ENCODE measurements around the gene NFATC1. TPM values are rescaled to one million over a fixed set of nuclear protein-coding genes. Genes with fewer than 3 reads are reported as not detected.
A peak's percentile ranks its signal among the peaks of the same experiment; 100 is the strongest.

Gene NFATC1
- total RNA-seq, 2 donors from 2014 or later = 20.3 to 79.3 TPM

- Mint-ChIP-seq H3K4me3 (no peak overlapping the region), H3K9me3 (no peaks in the 10 kb centered on the region), H3K27ac (no peak overlapping the region), H3K36me3 (ENCODE audit: low read depth) (peaks cover 90% of the 10 kb centered on the region), H3K27me3 (no peaks in the 10 kb centered on the region), H3K4me1 (peaks cover 15% of the 10 kb centered on the region)
- ATAC-seq (replicated peaks) = no peak
Measured at GRCh38 chr18:79438898-79439627, 43.3 kb downstream of the NFATC1 start.

GRCh38 chr18:79439628-79440023 lies 43.9 kb downstream of the NFATC1 start:
- ATAC-seq (replicated peaks) = no peak
- Mint-ChIP-seq H3K36me3 (ENCODE audit: low read depth) (peaks cover 84% of the 10 kb centered on the region), H3K27ac (no peak overlapping the region), H3K27me3 (no peaks in the 10 kb centered on the region), H3K4me3 (no peak overlapping the region), H3K9me3 (no peaks in the 10 kb centered on the region), H3K4me1 (peaks cover 14% of the 10 kb centered on the region)

- Mint-ChIP-seq H3K4me3 (no peak overlapping the region), H3K27ac (no peak overlapping the region), H3K36me3 (ENCODE audit: low read depth) (peaks cover 84% of the 10 kb centered on the region), H3K4me1 (peaks cover 6% of the 10 kb centered on the region), H3K27me3 (no peaks in the 10 kb centered on the region), H3K9me3 (no peaks in the 10 kb centered on the region)
- ATAC-seq (replicated peaks) = no peak
Measured at GRCh38 chr18:79440316-79441110, 44.8 kb downstream of the NFATC1 start.

GRCh38 chr18:79441420-79441819 lies 45.7 kb downstream of the NFATC1 start:
- H3K27me3 Mint-ChIP-seq = no peaks in the 10 kb centered on the region
- H3K27ac Mint-ChIP-seq = no peak overlapping the region
- H3K4me1 Mint-ChIP-seq = no peaks in the 10 kb centered on the region
- no peak for ATAC-seq (replicated peaks)
- peaks cover 82% of the 10 kb centered on the region for H3K36me3 Mint-ChIP-seq (ENCODE audit: low read depth)
- H3K4me3 Mint-ChIP-seq = no peak overlapping the region
- H3K9me3 Mint-ChIP-seq = no peaks in the 10 kb centered on the region

GRCh38 chr18:79442508-79443221 lies 46.9 kb downstream of the NFATC1 start:
- Mint-ChIP-seq H3K4me1 (no peaks in the 10 kb centered on the region), H3K4me3 (no peak overlapping the region), H3K36me3 (ENCODE audit: low read depth) (peaks cover 79% of the 10 kb centered on the region), H3K27ac (no peak overlapping the region), H3K9me3 (no peaks in the 10 kb centered on the region), H3K27me3 (no peaks in the 10 kb centered on the region)
- ATAC-seq (replicated peaks) = no peak

- no peak overlapping the region for H3K4me3 Mint-ChIP-seq
- no peaks in the 10 kb centered on the region for H3K27me3 Mint-ChIP-seq
- no peak for ATAC-seq (replicated peaks)
- H3K9me3 Mint-ChIP-seq = no peaks in the 10 kb centered on the region
- H3K36me3 Mint-ChIP-seq (ENCODE audit: low read depth) = peaks cover 78% of the 10 kb centered on the region
- H3K4me1 Mint-ChIP-seq = no peaks in the 10 kb centered on the region
- H3K27ac Mint-ChIP-seq = no peak overlapping the region
Measured at GRCh38 chr18:79445221-79445620, 49.5 kb downstream of the NFATC1 start.

GRCh38 chr18:79445696-79446561 lies 50.2 kb downstream of the NFATC1 start:
- peaks cover 78% of the 10 kb centered on the region for H3K36me3 Mint-ChIP-seq (ENCODE audit: low read depth)
- no peaks in the 10 kb centered on the region for H3K9me3 Mint-ChIP-seq
- H3K4me1 Mint-ChIP-seq = no peaks in the 10 kb centered on the region
- ATAC-seq (replicated peaks) = no peak
- no peak overlapping the region for H3K4me3 Mint-ChIP-seq
- no peaks in the 10 kb centered on the region for H3K27me3 Mint-ChIP-seq
- no peak overlapping the region for H3K27ac Mint-ChIP-seq

- no peaks in the 10 kb centered on the region for H3K27me3 Mint-ChIP-seq
- no peak for ATAC-seq (replicated peaks)
- H3K4me1 Mint-ChIP-seq = no peaks in the 10 kb centered on the region
- no peaks in the 10 kb centered on the region for H3K9me3 Mint-ChIP-seq
- no peak overlapping the region for H3K27ac Mint-ChIP-seq
- peaks cover 78% of the 10 kb centered on the region for H3K36me3 Mint-ChIP-seq (ENCODE audit: low read depth)
- no peak overlapping the region for H3K4me3 Mint-ChIP-seq
Measured at GRCh38 chr18:79446931-79447330, 51.2 kb downstream of the NFATC1 start.

- H3K9me3 Mint-ChIP-seq = no peaks in the 10 kb centered on the region
- H3K27ac Mint-ChIP-seq = no peak overlapping the region
- no peaks in the 10 kb centered on the region for H3K4me1 Mint-ChIP-seq
- peaks cover 80% of the 10 kb centered on the region for H3K36me3 Mint-ChIP-seq (ENCODE audit: low read depth)
- no peaks in the 10 kb centered on the region for H3K27me3 Mint-ChIP-seq
- no peak overlapping the region for H3K4me3 Mint-ChIP-seq
- peak; percentile 72 for ATAC-seq (replicated peaks)
Measured at GRCh38 chr18:79447703-79448367, 52.1 kb downstream of the NFATC1 start.

GRCh38 chr18:79448621-79449020 lies 52.9 kb downstream of the NFATC1 start:
- H3K9me3 Mint-ChIP-seq = no peaks in the 10 kb centered on the region
- no peaks in the 10 kb centered on the region for H3K27me3 Mint-ChIP-seq
- no peaks in the 10 kb centered on the region for H3K4me1 Mint-ChIP-seq
- H3K27ac Mint-ChIP-seq = no peak overlapping the region
- no peak for ATAC-seq (replicated peaks)
- H3K36me3 Mint-ChIP-seq (ENCODE audit: low read depth) = peaks cover 84% of the 10 kb centered on the region
- H3K4me3 Mint-ChIP-seq = no peak overlapping the region

GRCh38 chr18:79449551-79450288 lies 54.0 kb downstream of the NFATC1 start:
- H3K4me1 Mint-ChIP-seq = no peaks in the 10 kb centered on the region
- no peak overlapping the region for H3K4me3 Mint-ChIP-seq
- H3K36me3 Mint-ChIP-seq (ENCODE audit: low read depth) = peaks cover 94% of the 10 kb centered on the region
- H3K9me3 Mint-ChIP-seq = no peaks in the 10 kb centered on the region
- no peak for ATAC-seq (replicated peaks)
- no peaks in the 10 kb centered on the region for H3K27me3 Mint-ChIP-seq
- H3K27ac Mint-ChIP-seq = no peak overlapping the region

GRCh38 chr18:79450289-79451080 lies 54.8 kb downstream of the NFATC1 start:
- Mint-ChIP-seq H3K27ac (no peak overlapping the region), H3K4me1 (no peaks in the 10 kb centered on the region), H3K36me3 (ENCODE audit: low read depth) (peaks cover 94% of the 10 kb centered on the region)

More at GRCh38 chr18:79450289-79451080, 54.8 kb downstream of the NFATC1 start:
- Mint-ChIP-seq H3K9me3 (no peaks in the 10 kb centered on the region), H3K27me3 (no peaks in the 10 kb centered on the region), H3K4me3 (no peak overlapping the region)
- no peak for ATAC-seq (replicated peaks)

All from activated T-helper 17 cell treated with anti-CD3 and anti-CD28 coated beads, Interleukin-2, amount 50 U/mL, for 72 hours (primary cell).